B cell (primary cell): ENCODE results near the gene OPN4. TPM values are rescaled to one million over a fixed set of nuclear protein-coding genes. Genes with fewer than 3 reads are reported as not detected.

ENCODE experiments used
- ATAC-seq: fragments of 200-7000 bp; cut with Tn5 transposase; one replicate; pipeline ENCODE4 v1.10.0; 2021; ENCODE audit warnings: low read depth, mild to moderate bottlenecking, moderate number of reproducible peaks, moderate library complexity
- CTCF ChIA-PET: fragments of 350-600 bp; sonication (Branson Sonifier 250); formaldehyde crosslinking; loops from one replicate; lab custom pipeline; 2021; ENCODE audit warnings: antibody characterized with exemption, inconsistent platforms; lab: Charles Lee
- POLR2A ChIA-PET: fragments of 350-600 bp; sonication (Branson Sonifier 250); formaldehyde crosslinking; loops from one replicate; lab custom pipeline; 2021; ENCODE audit warnings: antibody characterized with exemption; lab: Charles Lee
- DNase-seq: peaks from one replicate; pipeline ENCODE4 v3.0.0; 2013
- H2AFZ ChIP-seq: 2 replicates; pipeline ENCODE4 v1.6.1; 2012; ENCODE audit warnings: mild to moderate bottlenecking, low read depth, low read length; ENCODE audit not compliant: insufficient read depth, poor library complexity, severe bottlenecking
- H3K27ac ChIP-seq, 2 donors: 1 replicate in 1 of 2; 2 replicates in 1 of 2; pipeline ENCODE4 v1.5.1; 2012 to 2013; ENCODE audit warnings: low read length in 2 of 2, mild to moderate bottlenecking in 2 of 2, moderate library complexity in 1 of 2
- H3K27me3 ChIP-seq, 4 experiments: fragments of 200-600 bp in 1 of 4; sonication (generic) in 1 of 4; replicated peaks in 1 of 4; 1 replicate in 2 of 4; 2 replicates in 2 of 4; pipeline versions ENCODE4 v1.6.1 to v1.7.0; 2013 to 2016; ENCODE audit warnings: low read length in 3 of 4, mild to moderate bottlenecking in 2 of 4, mixed read lengths in 1 of 4, moderate library complexity in 1 of 4; ENCODE audit not compliant: insufficient read depth in 4 of 4, control insufficient read depth in 3 of 4; ENCODE audit errors: control extremely low read depth in 1 of 4
- H3K36me3 ChIP-seq, 2 experiments: replicated peaks in 1 of 2; 1 replicate in 1 of 2; 2 replicates in 1 of 2; pipeline versions ENCODE4 v1.6.1 to v1.7.1; 2013; ENCODE audit warnings: low read length in 1 of 2; ENCODE audit not compliant: insufficient read depth in 2 of 2, control insufficient read depth in 1 of 2; ENCODE audit errors: control extremely low read depth in 1 of 2, extremely low read depth in 1 of 2
- H3K4me1 ChIP-seq, 2 donors: fragments of 200-600 bp in 1 of 2; sonication (generic) in 1 of 2; 1 replicate in 1 of 2; 2 replicates in 1 of 2; pipeline versions ENCODE4 v1.5.1 to v1.6.1; 2013 to 2017; ENCODE audit warnings: low read length in 2 of 2; ENCODE audit not compliant: control insufficient read depth in 2 of 2, insufficient read depth in 2 of 2
- H3K4me2 ChIP-seq: replicated peaks from 2 replicates; pipeline ENCODE3; 2012; ENCODE audit warnings: mild to moderate bottlenecking, low read depth, low read length; ENCODE audit not compliant: poor library complexity, severe bottlenecking
- H3K4me3 ChIP-seq, 5 experiments: fragments of 200-600 bp in 1 of 5; sonication (generic) in 1 of 5; 1 replicate in 3 of 5; 2 replicates in 2 of 5; pipeline versions ENCODE4 v1.5.1 to v1.7.0; 2011 to 2016; ENCODE audit warnings: low read length in 4 of 5, mild to moderate bottlenecking in 4 of 5, low read depth in 2 of 5, control low read depth in 1 of 5, moderate library complexity in 1 of 5; ENCODE audit not compliant: insufficient read depth in 1 of 5; ENCODE audit errors: control extremely low read depth in 1 of 5, extremely low read depth in 1 of 5
- H3K79me2 ChIP-seq: fragments of 200-600 bp; sonication (generic); one replicate; pipeline ENCODE4 v1.6.0; 2016; ENCODE audit warnings: low read length; ENCODE audit not compliant: control insufficient read depth, insufficient read depth
- H3K9ac ChIP-seq: fragments of 200-600 bp; sonication (generic); 2 replicates; pipeline ENCODE4 v1.6.1; 2017; ENCODE audit warnings: mild to moderate bottlenecking, low read length, moderate library complexity
- H3K9me3 ChIP-seq, 3 donors: one replicate each; pipeline versions ENCODE4 v1.6.1 to v1.7.1; 2013; ENCODE audit warnings: low read length in 2 of 3; ENCODE audit not compliant: control insufficient read depth in 2 of 3, insufficient read depth in 1 of 3; ENCODE audit errors: control extremely low read depth in 1 of 3
- H4K20me1 ChIP-seq: 2 replicates; pipeline ENCODE4 v1.6.0; 2012; ENCODE audit warnings: mild to moderate bottlenecking, low read length; ENCODE audit not compliant: insufficient read depth, control insufficient read depth, poor library complexity, severe bottlenecking
- H3K27ac Mint-ChIP-seq: one replicate; pipeline ENCODE4 v1.8.0; 2021; ENCODE audit warnings: mixed read lengths
- H3K27me3 Mint-ChIP-seq: one replicate; pipeline ENCODE4 v1.8.0; 2021; ENCODE audit warnings: mixed read lengths
- H3K4me1 Mint-ChIP-seq: one replicate; pipeline ENCODE4 v1.8.0; 2021; ENCODE audit warnings: mixed read lengths
- H3K4me3 Mint-ChIP-seq: one replicate; pipeline ENCODE4 v1.8.0; 2021; ENCODE audit warnings: mixed read lengths
- H3K9me3 Mint-ChIP-seq: one replicate; pipeline ENCODE4 v1.8.0; 2022; ENCODE audit warnings: mixed read lengths; ENCODE audit not compliant: insufficient read depth
- CTCF ChIP-seq: fragments of 200-600 bp; IDR thresholded peaks from one replicate; pipeline ENCODE4 v1.8.0; 2022; ENCODE audit warnings: antibody characterized with exemption, mild to moderate bottlenecking
- EZH2 ChIP-seq: IDR thresholded peaks from 2 replicates; pipeline ENCODE4 v1.6.1; 2012; ENCODE audit warnings: borderline replicate concordance, low read depth, mild to moderate bottlenecking, moderate library complexity, low read length; ENCODE audit not compliant: insufficient read depth, poor library complexity, severe bottlenecking
- WGBS: methylation state at CpG from one replicate; pipeline ENCODE4 v1.1.5; 2013; ENCODE audit warnings: missing lambda C conversion rate; ENCODE audit not compliant: insufficient coverage; 5-methylcytosine and 5-hydroxymethylcytosine counted together
- intact Hi-C: fragments of 100-400 bp; cut with micrococcal nuclease; formaldehyde crosslinking; loops from one replicate; pipeline ENCODE4 v1.10.0; 2022
- polyA plus RNA-seq: library from polyadenylated mRNA; depleted of rRNA; stranded (reverse); fragments of >200 nt; gene quantifications from 2 replicates; pipeline ENCODE4 v1.2.3, GENCODE V29; 2012
- total RNA-seq, 2 donors: library from RNA; stranded (reverse); fragments of 120-200 nt in 1 of 2; gene quantifications; 1 replicate in 1 of 2; 2 replicates in 1 of 2; pipeline versions ENCODE4 v1.2.3 to v1.2.4, GENCODE V29; 2013 to 2022

OPN4 gene
- total and polyA plus RNA-seq, 2 donors (not counting 1 experiment from before 2014, with no cell fraction given), result not detected

- Histone ChIP-seq H3K4me1 (peaks cover 0 to 4% of the 10 kb centered on the region in 2 donors), H4K20me1 (no peaks in the 10 kb centered on the region), H3K27me3 (peaks cover 0 to 32% (median 10%) of the 10 kb centered on the region in 4 experiments), H3K36me3 (no peaks in the 10 kb centered on the region), H3K9me3 (no peaks in the 10 kb centered on the region), H3K4me2 (no peak overlapping the region), H3K79me2 (no peaks in the 10 kb centered on the region), H3K4me3 (no peak overlapping the region), H3K9ac (no peak overlapping the region), H3K27ac (no peak overlapping the region), H2AFZ (no peak overlapping the region)
- WGBS, result no CpG with 5 or more reads among the region's 2 CpGs
- DNase-seq (no peak), ATAC-seq (no peak)
- Mint-ChIP-seq H3K4me3 (no peak overlapping the region), H3K27me3 (peaks cover 60% of the 10 kb centered on the region), H3K4me1 (no peaks in the 10 kb centered on the region), H3K9me3 (no peaks in the 10 kb centered on the region), H3K27ac (no peak overlapping the region)
- no peak for TF ChIP-seq EZH2
- ChIA-PET POLR2A (no interaction called here), CTCF (no interaction called here)
- intact Hi-C loops, result no loop called here
Measured at GRCh38 chr10:86635402-86635801, 18.9 kb upstream of the OPN4 start.

- TF ChIP-seq CTCF, result no peak
- no peak for TF ChIP-seq EZH2
Measured at GRCh38 chr10:86636311-86636710, 18.0 kb upstream of the OPN4 start.

More at GRCh38 chr10:86636311-86636710, 18.0 kb upstream of the OPN4 start:
- Histone ChIP-seq H3K9me3 (peaks cover 0 to 4% (median 1%) of the 10 kb centered on the region in 3 donors), H3K4me1 (peaks cover 0 to 4% of the 10 kb centered on the region in 2 donors), H3K27me3 (peaks cover 0 to 25% (median 10%) of the 10 kb centered on the region in 4 experiments), H3K4me2 (no peak overlapping the region), H2AFZ (no peak overlapping the region), H3K79me2 (no peaks in the 10 kb centered on the region), H4K20me1 (no peaks in the 10 kb centered on the region), H3K9ac (no peak overlapping the region), H3K4me3 (no peak overlapping the region), H3K27ac (no peak overlapping the region), H3K36me3 (no peaks in the 10 kb centered on the region)
- Mint-ChIP-seq H3K4me3 (no peak overlapping the region), H3K27me3 (peaks cover 54% of the 10 kb centered on the region), H3K9me3 (no peaks in the 10 kb centered on the region), H3K27ac (no peak overlapping the region), H3K4me1 (no peaks in the 10 kb centered on the region)
- ChIA-PET POLR2A (no interaction called here), CTCF (no interaction called here)
- intact Hi-C loops, result no loop called here
- DNase-seq (no peak), ATAC-seq (no peak)
- WGBS, result no CpG with 5 or more reads among the region's 2 CpGs
